HepG2 (cell line): ENCODE results near the gene ANKRD35.

Experiments
- BATF2 ChIP-seq: sonication (generic); formaldehyde crosslinking; IDR thresholded peaks from 2 replicates; pipeline ENCODE4 v1.8.0; 2022; ENCODE audit warnings: mild to moderate bottlenecking, missing genetic modification reagents, moderate library complexity
- CTCF ChIP-seq: sonication (generic); formaldehyde crosslinking; IDR thresholded peaks from 2 replicates; pipeline ENCODE4 v1.5.0; 2020; ENCODE audit warnings: mild to moderate bottlenecking, missing genetic modification reagents, moderate library complexity
- FOSL1 ChIP-seq: sonication (generic); formaldehyde crosslinking; IDR thresholded peaks from 2 replicates; pipeline ENCODE4 v1.9.0; 2021; ENCODE audit warnings: missing genetic modification reagents, borderline replicate concordance
- NFE2 ChIP-seq: sonication (generic); formaldehyde crosslinking; IDR thresholded peaks from 2 replicates; pipeline ENCODE4 v1.4.0; 2020; ENCODE audit warnings: missing genetic modification reagents
- ZNF18 ChIP-seq: sonication (generic); formaldehyde crosslinking; IDR thresholded peaks from 2 replicates; pipeline ENCODE4 v1.8.0; 2022; ENCODE audit warnings: mild to moderate bottlenecking, missing genetic modification reagents; ENCODE audit not compliant: insufficient replicate concordance
- ZNF350 ChIP-seq: sonication (generic); formaldehyde crosslinking; IDR thresholded peaks from 2 replicates; pipeline ENCODE4 v1.4.0; 2020; ENCODE audit warnings: mild to moderate bottlenecking, low read depth, missing genetic modification reagents, borderline replicate concordance
- ZNF781 ChIP-seq: sonication (generic); formaldehyde crosslinking; IDR thresholded peaks from 2 replicates; pipeline ENCODE4 v1.5.1; 2020; ENCODE audit warnings: borderline replicate concordance, mild to moderate bottlenecking, missing genetic modification reagents; ENCODE audit errors: not compliant biosample characterization

- TF ChIP-seq ZNF350 (no peak), FOSL1 (CRISPR knock-in tag) (no peak), NFE2 (CRISPR knock-in tag) (no peak), ZNF781 (CRISPR knock-in tag) (no peak), CTCF (CRISPR knock-in tag) (no peak), BATF2 (CRISPR knock-in tag) (no peak), ZNF18 (CRISPR knock-in tag) (no peak)
These were observed 5.9 kb downstream of the ANKRD35 start for GRCh38 chr1:145879775-145880174.
